Osteoblast (primary cell): ENCODE measurements around the gene UNC13A. TPM values are rescaled to one million over a fixed set of nuclear protein-coding genes. Genes with fewer than 3 reads are reported as not detected.

Experiments
- DNase-seq: peaks from one replicate; pipeline ENCODE4 v3.0.0; 2011; ENCODE audit warnings: low spot score, mixed read lengths; ENCODE audit not compliant: insufficient read length; ENCODE audit errors: missing footprints
- H2AFZ ChIP-seq: 2 replicates; pipeline ENCODE4 v1.6.0; 2011; ENCODE audit warnings: mild to moderate bottlenecking, low read length
- H3K27ac ChIP-seq: 2 replicates; pipeline ENCODE4 v1.5.1; 2011; ENCODE audit warnings: mild to moderate bottlenecking, low read depth, low read length, moderate library complexity
- H3K27me3 ChIP-seq: 2 replicates; pipeline ENCODE4 v1.6.0; 2012; ENCODE audit warnings: mild to moderate bottlenecking, control low read depth, inconsistent platforms, low read length, moderate library complexity; ENCODE audit not compliant: insufficient read depth
- H3K36me3 ChIP-seq: 2 replicates; pipeline ENCODE4 v1.5.1; 2011; ENCODE audit warnings: mild to moderate bottlenecking, low read length, control low read depth, moderate library complexity; ENCODE audit not compliant: insufficient read depth
- H3K4me1 ChIP-seq: 2 replicates; pipeline ENCODE4 v1.5.1; 2011; ENCODE audit warnings: mild to moderate bottlenecking, low read length, control low read depth, moderate library complexity; ENCODE audit not compliant: insufficient read depth
- H3K4me2 ChIP-seq: 2 replicates; pipeline ENCODE4 v1.6.0; 2011; ENCODE audit warnings: mild to moderate bottlenecking, low read length; ENCODE audit not compliant: insufficient read depth
- H3K4me3 ChIP-seq: fragments of 200-600 bp; sonication (generic); 3 replicates; pipeline ENCODE4 v1.5.1; 2012; ENCODE audit warnings: mild to moderate bottlenecking, low read length, inconsistent platforms; ENCODE audit not compliant: insufficient read depth
- H3K79me2 ChIP-seq: 2 replicates; pipeline ENCODE4 v1.6.0; 2012; ENCODE audit warnings: mild to moderate bottlenecking, low read length, control low read depth, inconsistent platforms; ENCODE audit not compliant: insufficient read depth
- H3K9me3 ChIP-seq: 2 replicates; pipeline ENCODE4 v1.5.1; 2011; ENCODE audit warnings: low read depth, low read length, control low read depth
- H4K20me1 ChIP-seq: 2 replicates; pipeline ENCODE4 v1.6.0; 2012; ENCODE audit warnings: mild to moderate bottlenecking, low read length, control low read depth; ENCODE audit not compliant: insufficient read depth
- total RNA-seq: library from RNA; depleted of rRNA; stranded (reverse); fragments of >200 nt; gene quantifications from 2 replicates; pipeline ENCODE4 v1.2.3, GENCODE V29; 2012
- TF ChIP-seq, protein P1 (sequence below): IDR thresholded peaks from 2 replicates; pipeline ENCODE4 v1.5.1; 2011; ENCODE audit warnings: mild to moderate bottlenecking, low read depth, low read length, moderate library complexity; ENCODE audit errors: extremely low read depth

The UNC13A gene
- total RNA-seq, 1 donor = under 0.01 TPM

DNA sequence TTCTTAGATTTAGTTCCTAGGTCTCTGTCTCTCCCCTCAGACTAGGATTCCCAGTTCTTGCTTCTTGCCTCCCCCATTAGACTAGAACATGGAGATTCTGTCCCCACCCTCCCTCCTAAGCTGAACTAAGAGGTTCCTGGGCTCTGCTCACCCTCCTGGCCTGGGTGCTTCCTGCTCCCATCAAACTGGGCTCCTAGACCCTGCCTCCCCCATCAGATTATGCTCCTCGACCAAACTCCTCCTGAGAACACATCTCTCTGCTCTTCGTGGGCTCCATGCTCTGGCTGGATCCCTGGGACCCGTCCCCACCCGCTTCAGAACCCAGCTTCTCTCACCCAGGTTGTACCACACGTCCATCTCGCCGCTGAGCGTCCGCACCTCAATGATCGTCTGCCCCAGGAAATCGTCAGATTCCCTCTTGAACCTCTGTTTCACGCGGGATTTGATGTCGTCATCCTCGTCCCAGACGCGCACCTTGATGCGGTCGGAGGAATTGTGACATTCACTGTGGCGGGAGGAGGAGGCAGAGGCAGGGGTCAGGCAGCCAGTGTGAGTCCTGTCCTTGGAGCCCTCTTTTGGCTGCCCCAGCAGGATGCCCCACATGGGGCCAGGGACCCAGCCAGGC is 42.7 kb downstream of the UNC13A start:
- no peak overlapping the region for H2AFZ ChIP-seq
- no peaks in the 10 kb centered on the region for H3K9me3 ChIP-seq
- peak; percentile 57 for DNase-seq
- no peaks in the 10 kb centered on the region for H3K79me2 ChIP-seq
- H3K4me2 ChIP-seq = no peak overlapping the region
- no peaks in the 10 kb centered on the region for H3K36me3 ChIP-seq
- H3K4me3 ChIP-seq = no peak overlapping the region
- no peaks in the 10 kb centered on the region for H4K20me1 ChIP-seq
- TF ChIP-seq, protein P1, sequence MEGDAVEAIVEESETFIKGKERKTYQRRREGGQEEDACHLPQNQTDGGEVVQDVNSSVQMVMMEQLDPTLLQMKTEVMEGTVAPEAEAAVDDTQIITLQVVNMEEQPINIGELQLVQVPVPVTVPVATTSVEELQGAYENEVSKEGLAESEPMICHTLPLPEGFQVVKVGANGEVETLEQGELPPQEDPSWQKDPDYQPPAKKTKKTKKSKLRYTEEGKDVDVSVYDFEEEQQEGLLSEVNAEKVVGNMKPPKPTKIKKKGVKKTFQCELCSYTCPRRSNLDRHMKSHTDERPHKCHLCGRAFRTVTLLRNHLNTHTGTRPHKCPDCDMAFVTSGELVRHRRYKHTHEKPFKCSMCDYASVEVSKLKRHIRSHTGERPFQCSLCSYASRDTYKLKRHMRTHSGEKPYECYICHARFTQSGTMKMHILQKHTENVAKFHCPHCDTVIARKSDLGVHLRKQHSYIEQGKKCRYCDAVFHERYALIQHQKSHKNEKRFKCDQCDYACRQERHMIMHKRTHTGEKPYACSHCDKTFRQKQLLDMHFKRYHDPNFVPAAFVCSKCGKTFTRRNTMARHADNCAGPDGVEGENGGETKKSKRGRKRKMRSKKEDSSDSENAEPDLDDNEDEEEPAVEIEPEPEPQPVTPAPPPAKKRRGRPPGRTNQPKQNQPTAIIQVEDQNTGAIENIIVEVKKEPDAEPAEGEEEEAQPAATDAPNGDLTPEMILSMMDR = no peak
- H3K27me3 ChIP-seq = no peaks in the 10 kb centered on the region
- H3K4me1 ChIP-seq = no peaks in the 10 kb centered on the region
- no peak overlapping the region for H3K27ac ChIP-seq

GRCh38 chr19:17642656-17643055 is 45.5 kb downstream of the UNC13A start:
- Histone ChIP-seq H3K4me2 (no peak overlapping the region), H3K9me3 (no peaks in the 10 kb centered on the region), H3K36me3 (no peaks in the 10 kb centered on the region), H4K20me1 (no peaks in the 10 kb centered on the region), H3K27me3 (peaks cover 7% of the 10 kb centered on the region), H3K79me2 (no peaks in the 10 kb centered on the region), H3K4me1 (no peaks in the 10 kb centered on the region), H3K4me3 (no peak overlapping the region), H3K27ac (no peak overlapping the region), H2AFZ (no peak overlapping the region)
- TF ChIP-seq, protein P1 = no peak
- peak; percentile 41 for DNase-seq

DNA sequence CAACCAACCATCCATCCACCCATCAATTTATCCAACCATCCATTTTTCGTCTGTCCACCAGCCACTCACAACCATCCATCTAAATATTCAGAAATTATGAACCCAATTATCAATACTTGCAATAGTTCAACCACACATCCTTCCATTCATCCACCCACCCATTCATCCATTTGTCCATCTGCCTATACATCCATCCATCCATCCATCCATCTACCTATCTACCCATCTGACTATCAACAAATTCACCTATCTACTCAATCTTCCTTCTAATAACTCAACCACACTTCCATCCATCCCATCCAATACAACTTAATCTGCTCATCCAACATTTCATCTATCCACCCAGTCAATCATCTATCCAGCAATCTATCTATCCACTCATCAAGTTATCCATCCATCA is 46.3 kb downstream of the UNC13A start:
- H3K27me3 ChIP-seq = peaks cover 7% of the 10 kb centered on the region
- H3K36me3 ChIP-seq = no peaks in the 10 kb centered on the region
- H3K4me2 ChIP-seq = no peak overlapping the region
- H3K4me1 ChIP-seq = no peaks in the 10 kb centered on the region
- H2AFZ ChIP-seq = no peak overlapping the region
- no peaks in the 10 kb centered on the region for H3K9me3 ChIP-seq
- H3K79me2 ChIP-seq = no peaks in the 10 kb centered on the region
- DNase-seq = no peak
- TF ChIP-seq, protein P1 = no peak
- H4K20me1 ChIP-seq = no peaks in the 10 kb centered on the region
- no peak overlapping the region for H3K27ac ChIP-seq
- no peak overlapping the region for H3K4me3 ChIP-seq

DNA sequence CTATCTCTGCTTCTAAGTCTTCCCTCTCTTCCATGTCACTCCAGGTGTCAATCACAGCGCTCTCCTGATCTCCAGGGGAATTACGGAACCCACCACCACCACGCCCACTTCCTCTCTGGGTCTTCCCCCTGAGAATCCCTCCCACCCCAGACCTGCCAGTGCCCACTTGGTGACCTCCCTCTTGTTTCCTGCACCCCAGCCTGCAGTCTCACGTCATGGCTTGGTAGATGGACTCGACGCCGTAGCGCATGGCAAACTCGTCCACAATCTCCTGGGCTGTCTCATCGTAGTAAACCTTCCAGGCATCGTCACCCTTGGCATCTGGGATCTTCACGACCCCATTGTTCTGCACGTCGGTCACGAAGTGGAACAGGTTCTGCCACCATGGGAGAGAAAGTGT is 47.0 kb downstream of the UNC13A start:
- no peaks in the 10 kb centered on the region for H3K79me2 ChIP-seq
- H3K36me3 ChIP-seq = no peaks in the 10 kb centered on the region
- no peak overlapping the region for H3K4me3 ChIP-seq
- TF ChIP-seq, protein P1 = no peak
- H3K27ac ChIP-seq = no peak overlapping the region
- H3K4me1 ChIP-seq = no peaks in the 10 kb centered on the region
- peaks cover 7% of the 10 kb centered on the region for H3K27me3 ChIP-seq
- H3K9me3 ChIP-seq = no peaks in the 10 kb centered on the region
- H2AFZ ChIP-seq = no peak overlapping the region
- no peaks in the 10 kb centered on the region for H4K20me1 ChIP-seq
- H3K4me2 ChIP-seq = no peak overlapping the region
- no peak for DNase-seq
